Suprapubic skin (tissue), 4 donors: ENCODE measurements around the gene ENOPH1.

Experiments
- CTCF ChIP-seq, 2 donors: fragments of 200-600 bp in 1 of 2; fragments of 450-650 bp in 1 of 2; sonication (generic) in 1 of 2; IDR thresholded peaks; one replicate each; pipeline ENCODE4 v1.5.1; 2016 to 2019; ENCODE audit warnings: antibody characterized with exemption in 2 of 2, mild to moderate bottlenecking in 1 of 2, moderate library complexity in 1 of 2
- EP300 ChIP-seq: sonication (generic); formaldehyde crosslinking; IDR thresholded peaks from one replicate; pipeline ENCODE4 v1.6.1; 2017; ENCODE audit warnings: antibody characterized with exemption
- POLR2A ChIP-seq, 2 donors: fragments of 450-650 bp; IDR thresholded peaks; one replicate each; pipeline ENCODE4 v1.6.1; 2017; ENCODE audit warnings: antibody characterized with exemption in 2 of 2, mild to moderate bottlenecking in 2 of 2, moderate library complexity in 2 of 2
- POLR2AphosphoS5 ChIP-seq, 3 donors: sonication (generic); formaldehyde crosslinking; IDR thresholded peaks; one replicate each; pipeline ENCODE4 v1.6.1; 2017; ENCODE audit warnings: antibody characterized with exemption in 3 of 3

- TF ChIP-seq CTCF (IDR thresholded peaks at IDR 0.05) (peak; percentile 33 to 90), POLR2A (IDR thresholded peaks at IDR 0.05) (no peak), EP300 (no peak), POLR2AphosphoS5 (IDR thresholded peaks at IDR 0.05) (no peak)
Measured at GRCh38 chr4:82462415-82462831, 32.0 kb downstream of the ENOPH1 start.
